ENCODE measurements around the gene SMCR8. TPM values are rescaled to one million over a fixed set of nuclear protein-coding genes. Genes with fewer than 3 reads are reported as not detected.
A peak's percentile ranks its signal among the peaks of the same experiment; 100 is the strongest.

Gene SMCR8
- total RNA-seq, 6 experiments from 2014 or later = 13.9 to 16.9 (median 15.5) TPM

DNA sequence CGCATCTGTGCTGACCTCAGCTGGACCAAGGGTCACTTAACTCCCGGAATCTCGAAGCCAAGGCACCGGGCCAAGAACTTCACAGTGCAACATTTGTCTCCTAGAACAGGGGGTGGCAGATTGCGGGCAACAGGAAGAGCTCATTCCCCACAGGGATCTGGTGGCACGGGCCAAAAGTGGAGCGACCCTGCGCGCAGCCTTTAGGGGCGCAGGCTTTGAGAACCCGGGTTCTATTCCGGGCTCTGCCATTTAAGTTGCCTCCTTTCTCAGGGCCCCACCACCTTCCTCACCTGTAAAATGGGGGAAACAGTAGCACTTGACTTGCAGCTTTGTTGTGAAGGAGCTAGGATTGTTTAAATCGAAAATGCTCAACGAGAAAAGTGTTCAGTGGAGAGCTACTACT, 47.6 kb downstream of the SMCR8 start:
- Mint-ChIP-seq H3K4me1 (ENCODE audit: low read depth) (peaks cover 15% of the 10 kb centered on the region), H3K36me3 (ENCODE audit: low read depth) (no peaks in the 10 kb centered on the region), H3K27ac (0 out of 2 replicates have a peak overlapping the region, but pooled peaks have one; percentile 26), H3K4me3 (peak overlapping the region; percentile 88), H3K27me3 (ENCODE audit: insufficient read depth) (no peaks in the 10 kb centered on the region), H3K9me3 (no peaks in the 10 kb centered on the region)
- no peak for DNase-seq
- TF ChIP-seq, protein P1, sequence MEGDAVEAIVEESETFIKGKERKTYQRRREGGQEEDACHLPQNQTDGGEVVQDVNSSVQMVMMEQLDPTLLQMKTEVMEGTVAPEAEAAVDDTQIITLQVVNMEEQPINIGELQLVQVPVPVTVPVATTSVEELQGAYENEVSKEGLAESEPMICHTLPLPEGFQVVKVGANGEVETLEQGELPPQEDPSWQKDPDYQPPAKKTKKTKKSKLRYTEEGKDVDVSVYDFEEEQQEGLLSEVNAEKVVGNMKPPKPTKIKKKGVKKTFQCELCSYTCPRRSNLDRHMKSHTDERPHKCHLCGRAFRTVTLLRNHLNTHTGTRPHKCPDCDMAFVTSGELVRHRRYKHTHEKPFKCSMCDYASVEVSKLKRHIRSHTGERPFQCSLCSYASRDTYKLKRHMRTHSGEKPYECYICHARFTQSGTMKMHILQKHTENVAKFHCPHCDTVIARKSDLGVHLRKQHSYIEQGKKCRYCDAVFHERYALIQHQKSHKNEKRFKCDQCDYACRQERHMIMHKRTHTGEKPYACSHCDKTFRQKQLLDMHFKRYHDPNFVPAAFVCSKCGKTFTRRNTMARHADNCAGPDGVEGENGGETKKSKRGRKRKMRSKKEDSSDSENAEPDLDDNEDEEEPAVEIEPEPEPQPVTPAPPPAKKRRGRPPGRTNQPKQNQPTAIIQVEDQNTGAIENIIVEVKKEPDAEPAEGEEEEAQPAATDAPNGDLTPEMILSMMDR (IDR thresholded peaks at IDR 0.05) = no peak

DNA sequence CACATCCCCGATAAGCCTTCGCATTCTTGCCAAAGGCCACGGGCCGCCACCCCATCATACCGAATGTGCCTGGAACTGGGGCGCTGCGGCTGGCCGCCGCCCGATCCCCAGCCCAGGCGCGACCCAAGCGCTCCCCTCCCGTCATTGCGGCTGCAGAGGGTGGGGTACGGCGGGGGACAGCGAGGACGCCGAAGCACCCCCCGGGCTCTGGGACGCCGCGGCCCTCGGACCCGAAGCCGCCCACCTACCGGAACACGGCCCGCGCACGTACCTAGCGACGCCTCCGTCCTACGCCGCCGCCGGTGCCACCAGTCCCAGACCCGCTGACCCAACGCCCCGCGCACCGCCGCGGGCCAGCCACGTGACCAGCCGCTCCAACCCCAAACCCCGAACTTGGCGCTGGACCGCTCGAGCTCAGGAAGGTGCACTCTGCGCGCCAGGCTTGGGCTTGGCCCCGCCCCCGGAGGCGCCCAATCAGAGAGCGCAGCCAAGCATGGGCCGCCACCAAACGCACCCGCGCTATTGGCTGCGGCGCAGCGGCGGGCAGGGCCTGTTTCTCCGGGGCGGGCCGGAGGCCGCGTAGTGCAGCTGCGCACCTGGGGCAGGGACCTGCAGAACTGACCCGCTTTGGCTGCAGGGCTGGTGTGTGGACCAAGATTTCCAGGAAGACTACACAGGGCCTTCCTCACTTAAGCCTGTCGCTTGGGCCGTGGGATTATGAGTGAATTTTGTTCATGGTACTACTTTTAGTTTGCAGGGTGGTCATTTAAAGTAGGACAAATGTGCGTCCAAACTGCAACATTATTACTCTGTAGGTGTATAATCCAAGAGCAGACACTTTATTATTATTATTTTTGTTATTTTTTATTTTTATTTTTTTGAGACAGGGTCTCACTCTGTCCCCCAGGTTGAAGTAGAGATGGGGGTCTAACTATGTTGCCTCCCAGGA, 48.3 kb downstream of the SMCR8 start, which contains the start of gene SHMT1:
Gene SHMT1 (minus strand): TSS at position 450 of the 949 bp plus-strand sequence. CDS start 7,569 bp downstream, outside the sequence.
- no peaks in the 10 kb centered on the region for H3K36me3 Mint-ChIP-seq (ENCODE audit: low read depth)
- H3K9me3 Mint-ChIP-seq = no peaks in the 10 kb centered on the region
- H3K27ac Mint-ChIP-seq = peak within 1 kb of the TSS; percentile 68; the same call in 1 of the 2 replicates
- peak within 1 kb of the TSS; percentile 88 for H3K4me3 Mint-ChIP-seq
- H3K27me3 Mint-ChIP-seq (ENCODE audit: insufficient read depth) = no peaks in the 10 kb centered on the region
- H3K4me1 Mint-ChIP-seq (ENCODE audit: low read depth) = peaks cover 15% of the 10 kb centered on the region
- TF ChIP-seq, protein P1 (IDR thresholded peaks at IDR 0.05) = no peak
- DNase-seq = peak; percentile 81

DNA sequence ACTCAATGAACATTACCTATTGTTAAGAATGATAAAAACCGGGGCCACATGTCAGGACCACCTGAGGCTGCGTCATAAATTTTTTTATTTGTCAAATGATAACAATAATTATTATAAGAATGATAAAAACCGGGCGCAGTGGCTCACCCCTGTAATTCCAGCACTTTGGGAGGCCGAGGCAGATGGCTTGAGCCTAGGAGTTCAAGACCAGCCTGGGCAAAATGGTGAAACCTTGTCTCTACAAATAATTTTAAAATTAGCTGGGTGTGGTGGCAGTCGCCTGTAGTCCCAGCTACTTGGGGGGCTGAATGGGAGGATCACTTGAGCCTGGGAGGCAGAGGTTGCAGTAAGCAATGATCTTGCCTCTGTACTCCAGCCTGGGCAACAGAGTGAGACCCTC, 49.1 kb downstream of the SMCR8 start:
- H3K4me1 Mint-ChIP-seq (ENCODE audit: low read depth) = peaks cover 15% of the 10 kb centered on the region
- H3K4me3 Mint-ChIP-seq = no peak overlapping the region
- H3K36me3 Mint-ChIP-seq (ENCODE audit: low read depth) = no peaks in the 10 kb centered on the region
- no peak overlapping the region for H3K27ac Mint-ChIP-seq
- DNase-seq = no peak
- TF ChIP-seq, protein P1 (IDR thresholded peaks at IDR 0.05) = no peak
- H3K27me3 Mint-ChIP-seq (ENCODE audit: insufficient read depth) = 0 out of 2 replicates have a peak, but pooled peaks cover 5% of the 10 kb centered on the region
- H3K9me3 Mint-ChIP-seq = no peaks in the 10 kb centered on the region

- Mint-ChIP-seq H3K27me3 (ENCODE audit: insufficient read depth) (0 out of 2 replicates have a peak, but pooled peaks cover 8% of the 10 kb centered on the region), H3K36me3 (ENCODE audit: low read depth) (no peaks in the 10 kb centered on the region), H3K27ac (no peak overlapping the region), H3K9me3 (no peaks in the 10 kb centered on the region), H3K4me1 (ENCODE audit: low read depth) (peaks cover 10% of the 10 kb centered on the region), H3K4me3 (no peak overlapping the region)
- TF ChIP-seq, protein P1 (IDR thresholded peaks at IDR 0.05) = no peak
- no peak for DNase-seq
Observed at GRCh38 chr17:18368946-18369345, 53.9 kb downstream of the SMCR8 start.

GRCh38 chr17:18370761-18371160, 55.7 kb downstream of the SMCR8 start:
- H3K27ac Mint-ChIP-seq = no peak overlapping the region
- TF ChIP-seq, protein P1 (IDR thresholded peaks at IDR 0.05) = no peak
- no peak for DNase-seq
- H3K9me3 Mint-ChIP-seq = no peaks in the 10 kb centered on the region; the same call in 1 of the 2 replicates
- H3K27me3 Mint-ChIP-seq (ENCODE audit: insufficient read depth) = 0 out of 2 replicates have a peak, but pooled peaks cover 8% of the 10 kb centered on the region
- H3K36me3 Mint-ChIP-seq (ENCODE audit: low read depth) = no peaks in the 10 kb centered on the region
- H3K4me1 Mint-ChIP-seq (ENCODE audit: low read depth) = peaks cover 10% of the 10 kb centered on the region
- H3K4me3 Mint-ChIP-seq = no peak overlapping the region
